K562 (cell line): Measurements from ENCODE around the gene FMN1.

Experiments used
- ARHGAP35 ChIP-seq: fragments of 450-650 bp; IDR thresholded peaks from 2 replicates; pipeline ENCODE4 v1.6.1; 2018; ENCODE audit not compliant: partially characterized antibody
- CTCF ChIP-seq, 3 experiments: IDR thresholded peaks in 2 of 3; conservative IDR thresholded peaks in 1 of 3; 2 replicates each; pipeline ENCODE4 v1.5.1; 2011 to 2012; ENCODE audit warnings: low read length in 3 of 3, mild to moderate bottlenecking in 3 of 3, control low read depth in 2 of 3, improper control_type of control experiment in 1 of 3, inconsistent platforms in 1 of 3, low read depth in 1 of 3, mixed read lengths in 1 of 3, moderate library complexity in 1 of 3; ENCODE audit not compliant: insufficient read depth in 2 of 3
- DPF2 ChIP-seq: fragments of 450-650 bp; IDR thresholded peaks from 2 replicates; pipeline ENCODE4 v1.6.1; 2016
- E2F3 ChIP-seq: fragments of 250-450 bp; sonication (Bioruptor Pico); IDR thresholded peaks from 2 replicates; pipeline ENCODE4 v1.4.0; 2020; ENCODE audit warnings: mild to moderate bottlenecking
- E4F1 ChIP-seq: fragments of 250-450 bp; sonication (Bioruptor Pico); IDR thresholded peaks from 2 replicates; pipeline ENCODE4 v1.5.0; 2021; ENCODE audit warnings: mild to moderate bottlenecking, borderline replicate concordance
- HMGXB4 ChIP-seq: sonication (generic); formaldehyde crosslinking; IDR thresholded peaks from 2 replicates; pipeline ENCODE4 v1.8.1; 2023; ENCODE audit warnings: mild to moderate bottlenecking, missing genetic modification reagents
- MCM3 ChIP-seq: fragments of 450-650 bp; IDR thresholded peaks from 2 replicates; pipeline ENCODE4 v1.6.1; 2016
- MCM7 ChIP-seq, 2 experiments: fragments of 450-650 bp; IDR thresholded peaks; 2 replicates each; pipeline ENCODE4 v1.6.1; 2016 to 2018
- POLR2A ChIP-seq: fragments of 450-650 bp; conservative IDR thresholded peaks from 2 replicates; pipeline ENCODE4 v1.6.1; 2016

- TF ChIP-seq POLR2A, result no peak
- TF ChIP-seq DPF2, result no peak
- no peak for TF ChIP-seq ARHGAP35
- TF ChIP-seq CTCF (IDR thresholded peaks at IDR 0.05 in 2 of 3, conservative IDR thresholded peaks at IDR 0.05 in 1 of 3; ENCODE audit: insufficient read depth in 2 of 3, low read depth in 1 of 3, low read length in 3 of 3), result no peak
- no peak for TF ChIP-seq E2F3 (CRISPR knock-in tag)
- no peak for TF ChIP-seq MCM7 (IDR thresholded peaks at IDR 0.05)
- no peak for TF ChIP-seq MCM3
- TF ChIP-seq HMGXB4, result no peak
- no peak for TF ChIP-seq E4F1 (CRISPR knock-in tag)
These were observed 109.9 kb downstream of the FMN1 start for GRCh38 chr15:33084661-33085060.
